H1 (cell line): ENCODE measurements around the gene NBEA. TPM values are rescaled to one million over a fixed set of nuclear protein-coding genes. Genes with fewer than 3 reads are reported as not detected.
"Not testable (repeated sequence)": the region's sequence is repeated elsewhere in the genome, so short reads cannot be mapped to it uniquely, and the experiment has no call there.

ENCODE experiments used
- CTCF ChIA-PET: fragments of 300-600 bp; sonication (Branson Sonifier 250); formaldehyde crosslinking; loops from one replicate; lab custom pipeline; 2021; ENCODE audit not compliant: partially characterized antibody; lab: Charles Lee
- POLR2A ChIA-PET: fragments of 300-600 bp; sonication (Branson Sonifier 250); formaldehyde crosslinking; loops from one replicate; lab custom pipeline; 2021; ENCODE audit warnings: inconsistent platforms; ENCODE audit not compliant: partially characterized antibody; lab: Charles Lee
- DNase-seq, 2 experiments: peaks; one replicate each; pipeline versions ENCODE4 v3.0.0 to v3.0.0-alpha.2; 2010 to 2022; ENCODE audit warnings: low spot score in 2 of 2, low read depth in 1 of 2, mixed read lengths in 1 of 2
- FAIRE-seq: peaks from 2 replicates; lab custom pipeline; 2011; peaks lifted over from hg19 to GRCh38; lab: Jason Lieb, UNC
- H2AFZ ChIP-seq: 2 replicates; pipeline ENCODE4 v1.8.1; 2012; ENCODE audit warnings: low read length, inconsistent platforms
- H2AK5ac ChIP-seq: 2 replicates; pipeline ENCODE4 v1.6.1; 2013; ENCODE audit warnings: low read depth, low read length
- H2BK120ac ChIP-seq: replicated peaks from 2 replicates; pipeline ENCODE3; 2013; ENCODE audit warnings: low read depth, low read length, inconsistent platforms
- H2BK12ac ChIP-seq: 2 replicates; pipeline ENCODE4 v1.6.1; 2013; ENCODE audit warnings: low read depth, low read length
- H2BK15ac ChIP-seq: 2 replicates; pipeline ENCODE4 v1.6.1; 2013; ENCODE audit warnings: low read length
- H2BK20ac ChIP-seq: 2 replicates; pipeline ENCODE4 v1.6.1; 2013; ENCODE audit warnings: low read length
- H2BK5ac ChIP-seq: 2 replicates; pipeline ENCODE4 v1.6.1; 2013; ENCODE audit warnings: low read depth, low read length
- H3K14ac ChIP-seq: 2 replicates; pipeline ENCODE4 v1.6.1; 2013; ENCODE audit warnings: inconsistent platforms; ENCODE audit not compliant: insufficient read length
- H3K18ac ChIP-seq: 2 replicates; pipeline ENCODE4 v1.6.1; 2013; ENCODE audit warnings: low read length; ENCODE audit errors: extremely low read depth
- H3K23ac ChIP-seq: 2 replicates; pipeline ENCODE4 v1.6.1; 2013; ENCODE audit warnings: inconsistent platforms; ENCODE audit not compliant: insufficient read length
- H3K23me2 ChIP-seq: 2 replicates; pipeline ENCODE4 v1.6.1; 2013; ENCODE audit warnings: low read depth, low read length
- H3K27ac ChIP-seq: 2 replicates; pipeline ENCODE4 v1.6.1; 2011; ENCODE audit warnings: low read depth, low read length, inconsistent platforms
- H3K27me3 ChIP-seq, 4 experiments: replicated peaks in 1 of 4; 1 replicate in 1 of 4; 2 replicates in 3 of 4; pipeline versions ENCODE4 v1.6.1 to v1.8.1; 2011 to 2013; ENCODE audit warnings: low read length in 3 of 4, mild to moderate bottlenecking in 3 of 4, inconsistent platforms in 2 of 4, mixed read lengths in 2 of 4, moderate library complexity in 1 of 4; ENCODE audit not compliant: control insufficient read depth in 3 of 4, insufficient read depth in 3 of 4; ENCODE audit errors: extremely low read depth in 1 of 4
- H3K36me3 ChIP-seq, 4 experiments: 2 replicates each; pipeline versions ENCODE4 v1.6.1 to v1.8.1; 2011 to 2013; ENCODE audit warnings: mild to moderate bottlenecking in 4 of 4, low read length in 3 of 4, moderate library complexity in 2 of 4, control low read depth in 1 of 4, inconsistent platforms in 1 of 4; ENCODE audit not compliant: insufficient read depth in 4 of 4, control insufficient read depth in 2 of 4
- H3K4ac ChIP-seq: replicated peaks from 2 replicates; pipeline ENCODE3; 2013; ENCODE audit warnings: low read length, low read depth, mixed read lengths, inconsistent platforms; ENCODE audit not compliant: insufficient read length
- H3K4me1 ChIP-seq, 4 experiments: replicated peaks in 1 of 4; 1 replicate in 1 of 4; 2 replicates in 3 of 4; pipeline versions ENCODE4 v1.6.1 to v1.8.1; 2011 to 2013; ENCODE audit warnings: low read length in 3 of 4, inconsistent platforms in 2 of 4, mixed read lengths in 1 of 4; ENCODE audit not compliant: insufficient read depth in 4 of 4, control insufficient read depth in 3 of 4
- H3K4me2 ChIP-seq, 2 experiments: 2 replicates each; pipeline versions ENCODE4 v1.6.1 to v1.8.1; 2011 to 2013; ENCODE audit warnings: low read depth in 2 of 2, low read length in 2 of 2, control low read depth in 1 of 2, inconsistent platforms in 1 of 2, mild to moderate bottlenecking in 1 of 2; ENCODE audit not compliant: insufficient read depth in 1 of 2
- H3K4me3 ChIP-seq, 4 experiments: fragments of 200-600, 300-600 bp in 1 of 4; sonication (generic), shearing (Covaris generic), sonication (Bioruptor Twin) in 1 of 4; 2 replicates each; pipeline versions ENCODE4 v1.5.1 to v1.8.1; 2011 to 2016; ENCODE audit warnings: low read length in 4 of 4, low read depth in 3 of 4, control low read depth in 2 of 4, inconsistent platforms in 2 of 4, mild to moderate bottlenecking in 2 of 4, mixed read lengths in 1 of 4, moderate library complexity in 1 of 4; ENCODE audit not compliant: insufficient read depth in 2 of 4; ENCODE audit errors: extremely low read depth in 1 of 4
- H3K56ac ChIP-seq: replicated peaks from 2 replicates; pipeline ENCODE3; 2013; ENCODE audit warnings: low read depth, mild to moderate bottlenecking, mixed read lengths, low read length, inconsistent platforms; ENCODE audit not compliant: insufficient read length
- H3K79me1 ChIP-seq: 2 replicates; pipeline ENCODE4 v1.6.1; 2013; ENCODE audit warnings: low read depth, low read length, control low read depth
- H3K79me2 ChIP-seq, 2 experiments: 2 replicates each; pipeline versions ENCODE4 v1.6.1 to v1.8.1; 2012 to 2013; ENCODE audit warnings: low read length in 2 of 2, mild to moderate bottlenecking in 2 of 2, inconsistent platforms in 1 of 2; ENCODE audit not compliant: insufficient read depth in 2 of 2, control insufficient read depth in 1 of 2
- H3K9ac ChIP-seq, 4 experiments: replicated peaks in 1 of 4; 1 replicate in 1 of 4; 2 replicates in 3 of 4; pipeline versions ENCODE4 v1.6.1 to v1.8.1; 2011 to 2013; ENCODE audit warnings: low read depth in 3 of 4, low read length in 3 of 4, control low read depth in 2 of 4, mild to moderate bottlenecking in 2 of 4, moderate library complexity in 2 of 4, inconsistent platforms in 1 of 4; ENCODE audit errors: extremely low read depth in 1 of 4
- H3K9me3 ChIP-seq, 2 experiments: 2 replicates each; pipeline versions ENCODE4 v1.6.1 to v1.8.1; 2012 to 2013; ENCODE audit warnings: mild to moderate bottlenecking in 2 of 2, moderate library complexity in 2 of 2, control low read depth in 1 of 2, inconsistent platforms in 1 of 2, low read depth in 1 of 2, low read length in 1 of 2, mixed read lengths in 1 of 2; ENCODE audit not compliant: insufficient read depth in 2 of 2
- H4K20me1 ChIP-seq, 2 experiments: replicated peaks in 1 of 2; 2 replicates each; pipeline versions ENCODE3 to v1.8.1; 2011 to 2013; ENCODE audit warnings: inconsistent platforms in 2 of 2, low read length in 2 of 2, mild to moderate bottlenecking in 1 of 2; ENCODE audit not compliant: insufficient read depth in 2 of 2, control insufficient read depth in 1 of 2
- H4K5ac ChIP-seq: 2 replicates; pipeline ENCODE4 v1.6.1; 2013; ENCODE audit warnings: low read length, low read depth, mixed read lengths, inconsistent platforms; ENCODE audit not compliant: insufficient read length
- H4K8ac ChIP-seq: 2 replicates; pipeline ENCODE4 v1.8.0; 2013; ENCODE audit warnings: mild to moderate bottlenecking, moderate library complexity, low read length, inconsistent platforms; ENCODE audit not compliant: insufficient read depth; ENCODE audit errors: extremely low read depth
- H4K91ac ChIP-seq: replicated peaks from 2 replicates; pipeline ENCODE3; 2013; ENCODE audit warnings: low read length, mixed read lengths, inconsistent platforms; ENCODE audit not compliant: insufficient read length
- SP2 ChIP-seq: IDR thresholded peaks from 2 replicates; pipeline ENCODE4 v1.6.1; 2012; ENCODE audit warnings: mild to moderate bottlenecking, low read length, inconsistent platforms
- WGBS, 2 experiments: shearing (Covaris generic) in 1 of 2; methylation state at CpG; one replicate each; pipeline versions ENCODE4 v1.1.6 to v1.1.7; 2013 to 2015; ENCODE audit warnings: low lambda C conversion rate in 2 of 2, mixed read lengths in 2 of 2, inconsistent platforms in 1 of 2, low coverage in 1 of 2, missing lambda C conversion rate in 1 of 2; ENCODE audit not compliant: insufficient replicate concordance in 2 of 2, insufficient coverage in 1 of 2, insufficient read length in 1 of 2; ENCODE audit errors: extremely low coverage in 1 of 2, missing lambda C conversion rate in 1 of 2; 5-methylcytosine and 5-hydroxymethylcytosine counted together
- polyA plus RNA-seq, 7 experiments: library from polyadenylated mRNA; depleted of rRNA in 3 of 7; stranded (reverse) in 5 of 7; unstranded in 2 of 7; fragments of >200 nt in 5 of 7; fragments of 200-250 nt in 2 of 7; gene quantifications; 1 replicate in 5 of 7; 2 replicates in 1 of 7; 4 replicates in 1 of 7; pipeline versions ENCODE4 v1.2.1 to v1.2.3, GENCODE V29; 2011 to 2013; ENCODE audit warnings: missing spikeins in 2 of 7, mixed read lengths in 2 of 7
- total RNA-seq: library from RNA; stranded (reverse); fragmentation: NEBNext Ultra II Directional; extraction: Animal tissue kit (Norgen Biotek cat#: 25700); gene quantifications from 2 replicates; pipeline ENCODE4 v1.2.1, GENCODE V29; 2021

The NBEA gene
- total and polyA plus RNA-seq, 2 of the 8 experiments (the other 6 are each of a cell fraction or from before 2014, with no cell fraction given) = 14.2 to 21.5 TPM

GRCh38 chr13:35093356-35093755 lies 151.3 kb downstream of the NBEA start:
- Histone ChIP-seq H3K27me3 (no peaks in the 10 kb centered on the region), H2BK20ac (no peak overlapping the region), H3K4me3 (no peak overlapping the region), H2BK5ac (no peak overlapping the region), H2BK120ac (no peak overlapping the region), H3K23me2 (no peaks in the 10 kb centered on the region), H2BK12ac (no peak overlapping the region), H3K56ac (no peak overlapping the region), H4K91ac (no peak overlapping the region), H3K14ac (no peak overlapping the region), H3K23ac (no peak overlapping the region), H3K4ac (no peak overlapping the region), H4K8ac (no peak overlapping the region), H3K9ac (no peak overlapping the region), H3K18ac (no peak overlapping the region), H3K79me1 (no peaks in the 10 kb centered on the region), H3K4me1 (no peaks in the 10 kb centered on the region), H3K9me3 (no peaks in the 10 kb centered on the region), H3K79me2 (no peaks in the 10 kb centered on the region), H2AFZ (no peak overlapping the region), H2AK5ac (no peak overlapping the region), H2BK15ac (no peak overlapping the region), H3K27ac (no peak overlapping the region), H3K36me3 (no peaks in the 10 kb centered on the region), H4K20me1 (no peaks in the 10 kb centered on the region), H3K4me2 (no peak overlapping the region), H4K5ac (no peak overlapping the region)
- POLR2A ChIA-PET = no interaction called here
- no peak for FAIRE-seq
- 80% methylated on average over 1 of the region's 1 CpG; no CpG with 5 or more reads in 1 of the 2 experiments for WGBS, 2 experiments
- CTCF ChIA-PET = interaction anchor here (1.2 kb wide), 1 partner anchor 15 kb away, joined by 3 read pairs; no protein-coding TSS in a partner anchor
- no peak for TF ChIP-seq SP2
- no peak for DNase-seq

GRCh38 chr13:35106771-35107170 lies 164.7 kb downstream of the NBEA start:
- H3K18ac ChIP-seq, H3K79me2 ChIP-seq, H3K9me3 ChIP-seq, H3K4me1 ChIP-seq, POLR2A ChIA-PET, H2BK15ac ChIP-seq, H4K20me1 ChIP-seq, H2BK5ac ChIP-seq, H3K23me2 ChIP-seq, H2BK12ac ChIP-seq, H3K27me3 ChIP-seq, H3K23ac ChIP-seq, H4K8ac ChIP-seq, H2AFZ ChIP-seq, DNase-seq, H3K9ac ChIP-seq, H2BK120ac ChIP-seq, FAIRE-seq, H3K4ac ChIP-seq, H3K4me3 ChIP-seq, H3K79me1 ChIP-seq, H3K4me2 ChIP-seq, H2AK5ac ChIP-seq, H3K36me3 ChIP-seq, H4K5ac ChIP-seq, H3K27ac ChIP-seq, H3K14ac ChIP-seq, H2BK20ac ChIP-seq, H3K56ac ChIP-seq, H4K91ac ChIP-seq: not testable (repeated sequence)
- CTCF ChIA-PET = interaction anchor here (0.7 to 1.2 kb wide), 2 partner anchors 139 to 353 kb away, joined by 3 read pairs; no protein-coding TSS in a partner anchor
